ENCODE data around the gene SLC44A1.

Gene SLC44A1

DNA sequence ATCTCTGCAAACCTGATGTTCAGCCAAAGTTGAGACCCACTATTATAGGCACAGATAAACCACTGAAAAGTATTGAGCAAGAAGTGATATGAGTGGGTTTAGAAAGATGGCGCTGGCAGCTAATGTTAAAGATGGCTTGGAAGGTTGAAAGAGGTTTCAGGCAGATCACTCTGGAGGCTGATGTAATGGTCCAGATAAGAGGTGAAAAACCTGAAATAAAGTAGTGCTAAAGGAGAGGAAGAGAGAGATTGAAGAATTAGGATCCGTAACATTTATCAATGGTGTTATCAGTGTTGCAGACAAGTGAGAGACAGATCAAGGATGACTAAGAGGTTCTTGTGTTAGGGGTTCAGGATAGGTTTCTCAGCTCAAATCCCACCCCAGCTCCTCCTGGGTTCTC is 58.3 kb downstream of the SLC44A1 start:
- DNase-seq (ENCODE audit: low read depth), result no peak

DNA sequence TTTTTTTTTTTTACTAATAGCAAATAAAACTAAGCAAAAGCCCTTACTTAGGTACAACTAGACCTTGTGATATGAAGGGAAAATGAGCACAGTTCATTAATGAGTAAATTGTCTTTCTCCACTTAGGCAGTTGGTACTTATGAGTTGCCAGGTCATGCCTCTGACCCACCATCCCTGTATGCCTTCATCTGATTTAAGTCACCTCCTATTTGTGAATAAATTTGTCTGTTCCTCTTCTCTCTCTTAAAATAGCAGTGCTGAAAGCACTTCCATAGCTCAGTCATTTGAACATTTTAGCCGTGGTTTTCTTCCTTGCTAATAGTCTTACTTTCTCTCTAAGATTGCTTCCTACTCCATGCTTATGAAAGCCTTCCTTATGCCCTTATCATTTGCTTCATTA is 61.4 kb downstream of the SLC44A1 start:
- no peak for DNase-seq (ENCODE audit: low read depth)

DNA sequence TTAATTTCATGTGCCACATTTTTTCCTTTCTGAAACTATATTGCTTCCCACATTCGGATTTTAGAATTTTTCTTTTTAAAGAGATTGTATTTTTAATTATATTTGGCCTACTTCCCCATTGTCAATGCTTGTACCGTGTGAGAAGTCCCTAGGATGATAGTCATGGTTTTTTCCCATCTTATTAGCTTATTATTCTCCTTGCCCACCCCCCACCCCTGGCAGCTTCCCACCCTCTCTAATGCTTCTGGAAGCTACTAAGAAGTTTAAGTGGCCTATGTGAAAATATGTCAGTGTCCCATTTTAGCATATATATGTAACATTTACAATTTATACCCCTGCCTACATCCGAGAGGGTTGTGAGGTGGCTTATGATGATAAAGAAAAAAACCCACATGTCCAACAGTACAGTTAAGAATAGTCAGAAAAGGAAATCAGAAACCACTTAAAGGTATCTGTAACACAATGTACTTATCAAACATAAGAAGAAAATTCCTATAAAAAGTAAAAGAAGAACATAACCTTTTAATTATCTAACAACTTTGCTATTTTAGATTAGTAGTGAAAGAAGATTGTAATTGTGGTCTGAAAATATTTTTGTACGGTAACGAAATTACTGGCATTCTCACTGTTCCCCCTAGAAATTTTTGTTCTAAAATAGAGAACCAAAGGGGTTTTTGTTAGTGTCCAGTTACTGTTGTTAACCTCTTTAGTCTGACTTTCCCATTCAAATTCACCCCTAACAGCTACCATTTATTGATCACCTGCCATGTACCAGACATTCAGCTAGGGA is 62.1 kb downstream of the SLC44A1 start:
- DNase-seq (ENCODE audit: low read depth), result no peak

DNA sequence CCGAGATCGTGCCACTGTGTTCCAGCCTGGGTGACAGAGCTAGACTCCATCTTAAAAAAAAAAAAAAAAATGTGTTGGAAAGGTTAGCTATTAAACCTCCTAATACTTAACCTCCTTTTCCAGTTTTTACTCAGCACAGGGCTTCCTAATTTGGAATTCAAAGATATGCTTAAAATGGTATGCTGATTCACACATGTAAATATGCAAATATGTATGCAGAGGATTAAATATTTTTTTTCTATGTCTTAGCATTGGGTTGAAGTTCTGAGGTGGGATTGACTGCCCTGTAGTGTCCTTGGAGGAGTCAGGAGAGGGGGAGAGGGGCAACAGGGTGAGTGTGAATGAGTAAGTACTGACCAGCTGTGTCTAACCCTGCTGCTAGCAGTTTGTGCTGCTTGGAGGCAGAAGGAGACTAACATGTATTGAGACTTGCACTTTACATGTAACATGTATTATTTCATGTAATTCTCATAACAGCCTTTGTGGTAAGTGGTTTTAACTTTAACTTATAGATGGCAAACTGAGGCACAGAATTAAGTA is 63.2 kb downstream of the SLC44A1 start:
- DNase-seq (ENCODE audit: low read depth), result no peak

DNA sequence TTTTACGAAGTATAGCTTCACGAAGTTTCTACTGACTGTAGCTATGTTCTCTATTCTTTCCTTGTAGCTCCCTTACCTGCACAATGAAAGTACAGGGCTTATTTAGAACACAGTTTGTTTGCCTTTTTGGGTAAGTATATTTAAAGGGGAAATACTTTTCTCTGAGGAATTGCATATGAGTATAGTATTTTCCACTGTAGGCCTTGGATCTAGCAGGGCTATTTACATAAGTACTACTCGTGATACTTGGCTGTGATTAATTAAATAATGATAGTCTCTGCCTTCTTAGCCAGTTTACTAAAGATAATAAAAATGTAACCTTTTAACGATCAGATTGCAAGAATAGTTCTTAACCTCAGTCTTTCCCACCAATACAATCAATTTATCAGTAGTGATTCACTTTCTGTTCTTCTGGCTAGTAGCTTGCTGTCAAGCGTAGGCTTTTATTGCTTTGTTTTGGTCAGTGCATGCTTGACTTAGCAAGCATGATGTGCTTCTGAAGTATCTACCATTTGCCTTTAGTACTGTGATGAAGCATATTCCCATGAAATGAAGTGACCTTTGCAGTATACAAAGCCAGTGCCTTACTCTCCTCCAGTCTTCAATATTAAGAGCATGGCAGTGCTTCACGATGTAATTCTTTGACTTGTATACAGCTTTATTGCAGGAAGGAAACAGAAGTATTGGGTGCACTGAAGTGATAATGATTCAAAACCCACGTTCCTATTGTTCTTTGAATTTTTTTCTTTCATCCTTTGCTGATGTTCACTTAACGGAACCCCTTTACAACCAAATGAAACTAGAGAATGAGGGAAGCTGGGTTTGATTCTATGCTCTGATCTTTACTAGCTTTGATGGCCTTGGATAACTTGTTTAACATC is 64.2 kb downstream of the SLC44A1 start:
- DNase-seq (ENCODE audit: low read depth), result no peak

DNA sequence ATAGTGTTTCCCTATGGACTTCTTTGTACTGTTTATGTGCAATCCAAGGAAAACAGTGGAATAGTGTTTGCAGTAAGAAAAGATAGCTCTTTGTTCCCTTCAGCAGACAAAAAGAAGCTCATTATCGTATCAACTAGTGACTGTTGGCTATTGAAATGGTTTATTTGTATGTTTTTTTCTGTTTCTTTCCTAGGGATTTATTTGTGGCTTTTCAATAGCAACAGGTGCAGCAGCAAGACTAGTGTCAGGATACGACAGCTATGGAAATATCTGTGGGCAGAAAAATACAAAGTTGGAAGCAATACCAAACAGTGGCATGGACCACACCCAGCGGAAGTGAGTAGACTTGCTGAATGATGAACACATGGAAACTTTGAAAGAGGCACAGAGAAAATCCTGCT is 65.1 kb downstream of the SLC44A1 start:
- DNase-seq (ENCODE audit: low read depth), result no peak

DNA sequence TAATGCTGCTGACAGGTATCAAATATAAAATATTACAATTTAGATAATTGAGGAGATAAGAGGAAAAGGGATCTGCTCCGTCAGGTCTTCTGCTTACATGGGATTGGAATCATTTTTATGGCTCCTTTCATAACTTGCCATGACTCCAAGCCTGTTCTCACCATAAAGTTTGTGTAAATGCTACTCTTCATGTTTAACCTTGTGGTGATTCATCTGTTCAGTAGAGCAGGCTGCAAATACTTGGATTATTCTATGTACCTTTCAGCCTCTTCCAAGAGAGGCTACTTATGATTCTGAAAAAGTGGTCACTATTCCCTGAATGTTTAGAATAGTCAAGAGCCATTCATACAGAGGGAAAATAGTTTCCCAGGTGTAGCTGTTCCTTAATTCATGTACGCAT is 66.9 kb downstream of the SLC44A1 start:
- DNase-seq (ENCODE audit: low read depth), result no peak

DNA sequence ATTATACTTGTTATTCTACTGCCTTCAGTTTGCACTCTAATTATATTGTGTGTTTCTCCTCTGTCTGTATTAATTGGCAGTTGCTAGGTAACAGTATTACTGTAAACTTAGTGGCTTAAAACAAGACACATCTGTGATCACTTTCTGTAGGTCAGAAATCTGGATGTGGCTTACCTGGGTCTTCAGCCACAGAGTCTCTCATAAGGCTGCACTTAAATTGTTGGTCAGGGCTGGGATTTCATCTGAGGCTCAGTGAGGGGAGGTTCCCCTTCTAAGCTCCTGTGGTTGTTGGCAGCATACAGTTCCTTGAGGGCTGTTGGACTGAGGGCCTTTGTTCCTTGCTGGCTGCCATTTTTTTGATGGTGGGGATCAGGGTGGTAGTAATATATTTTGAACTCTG is 68.8 kb downstream of the SLC44A1 start:
- no peak for DNase-seq (ENCODE audit: low read depth)

DNA sequence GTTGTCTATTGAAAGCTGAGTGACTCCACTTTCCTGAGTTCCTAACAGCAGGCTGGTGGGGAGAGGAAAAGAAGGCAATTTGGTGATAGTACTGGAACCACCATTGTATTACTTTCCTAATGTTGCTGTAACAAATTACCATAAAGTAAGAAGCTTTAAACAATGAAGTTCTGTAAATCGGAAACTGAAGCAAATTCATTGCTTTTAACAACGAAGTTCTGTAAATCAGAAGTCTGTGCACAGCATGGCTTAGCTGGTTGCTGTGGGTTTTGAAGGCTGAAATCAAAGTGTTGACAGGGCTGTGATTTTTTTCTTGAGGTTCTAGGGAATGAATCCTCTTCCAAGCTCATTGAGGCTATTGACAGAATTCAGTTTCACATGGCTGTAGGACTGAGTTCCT is 72.3 kb downstream of the SLC44A1 start:
- no peak for DNase-seq (ENCODE audit: low read depth)

DNA sequence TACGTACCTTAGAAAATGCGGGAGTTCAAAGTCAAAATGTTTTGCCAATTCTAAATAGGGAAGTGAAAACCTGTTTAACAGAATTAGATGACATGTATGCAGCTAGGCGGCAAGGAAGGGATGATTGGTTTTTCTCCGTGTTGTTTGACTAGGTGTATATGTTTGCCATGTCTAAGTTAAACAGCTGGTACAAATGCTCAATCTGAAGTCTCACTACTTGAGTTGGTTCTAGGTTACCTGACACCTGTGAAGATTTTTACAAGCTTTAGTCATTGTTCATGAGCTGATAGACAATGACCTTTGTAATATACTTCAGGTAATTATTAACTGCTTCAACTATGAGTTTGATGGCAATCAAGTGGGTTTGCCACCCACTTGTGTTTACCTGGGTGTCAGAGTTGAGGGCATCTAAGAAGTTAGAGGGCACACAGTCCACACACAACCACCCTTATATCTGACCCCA is 74.3 kb downstream of the SLC44A1 start:
- no peak for DNase-seq (ENCODE audit: low read depth)

DNA sequence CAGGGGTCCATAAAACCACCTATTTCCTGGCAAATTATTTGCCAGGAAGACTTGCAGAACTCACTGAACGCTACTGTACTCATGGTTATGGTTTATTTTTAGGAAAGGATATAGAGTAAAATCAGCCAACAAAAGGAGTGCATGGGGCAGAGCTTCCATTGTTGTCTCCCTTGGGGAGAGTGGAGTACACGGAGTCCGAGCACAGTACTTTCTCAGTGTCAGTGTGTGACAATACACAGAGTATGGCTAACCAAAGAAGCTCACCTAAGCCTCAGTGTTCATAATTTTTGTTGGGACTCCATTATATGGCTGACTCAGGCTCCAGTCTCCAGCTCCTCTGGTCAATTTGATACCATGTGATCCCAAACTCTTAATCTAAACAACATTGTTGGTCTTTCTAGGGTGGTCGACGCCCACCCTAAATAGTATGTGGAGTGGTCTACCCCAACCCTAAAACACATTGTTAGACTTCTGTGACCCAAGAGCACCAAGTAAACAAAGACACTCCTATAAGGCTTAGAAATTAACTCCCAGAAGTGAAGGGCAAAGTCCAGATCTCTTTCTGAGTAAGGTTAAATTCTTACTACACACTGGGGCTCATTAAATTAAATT is 74.9 kb downstream of the SLC44A1 start:
- DNase-seq (ENCODE audit: low read depth), result no peak

DNA sequence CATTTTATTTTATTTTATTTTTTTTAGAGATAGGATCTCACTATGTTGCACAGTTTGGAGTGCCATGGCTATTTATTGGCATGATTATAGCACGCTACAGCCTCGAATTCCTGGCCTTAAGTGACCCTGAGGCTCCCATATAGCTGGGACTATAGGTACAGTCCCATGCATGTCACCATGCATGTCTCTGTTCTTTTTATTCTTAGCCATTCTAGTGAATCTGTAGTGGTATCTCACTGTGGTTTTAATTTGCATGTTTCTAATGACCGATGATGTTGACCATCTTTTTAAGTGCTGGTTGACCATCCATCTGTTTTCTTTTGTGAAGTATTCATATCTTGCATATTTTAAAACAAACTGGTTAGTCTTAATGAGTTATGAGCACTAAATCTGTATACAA is 76.1 kb downstream of the SLC44A1 start:
- no peak for DNase-seq (ENCODE audit: low read depth)

DNA sequence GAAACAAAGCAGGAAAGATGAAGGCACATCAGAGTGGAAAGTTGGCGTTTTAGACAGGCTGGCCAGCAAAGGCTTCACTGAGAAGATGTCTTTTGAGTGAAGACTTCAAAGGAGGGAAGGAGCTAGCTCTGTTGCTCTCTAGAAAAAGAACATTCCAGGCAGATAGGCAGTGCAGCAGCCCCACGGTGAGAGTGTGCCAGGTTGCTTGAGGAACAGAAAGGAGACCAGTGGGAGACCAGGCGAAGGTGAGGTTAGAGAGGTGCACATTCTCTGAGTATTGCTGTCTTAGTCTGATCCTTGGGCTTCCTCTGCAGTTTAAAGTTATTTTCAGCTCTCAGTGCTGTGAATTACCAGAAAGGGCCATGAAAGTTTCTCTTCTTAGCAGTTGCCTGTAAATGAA is 83.8 kb downstream of the SLC44A1 start:
- DNase-seq (ENCODE audit: low read depth), result no peak

DNA sequence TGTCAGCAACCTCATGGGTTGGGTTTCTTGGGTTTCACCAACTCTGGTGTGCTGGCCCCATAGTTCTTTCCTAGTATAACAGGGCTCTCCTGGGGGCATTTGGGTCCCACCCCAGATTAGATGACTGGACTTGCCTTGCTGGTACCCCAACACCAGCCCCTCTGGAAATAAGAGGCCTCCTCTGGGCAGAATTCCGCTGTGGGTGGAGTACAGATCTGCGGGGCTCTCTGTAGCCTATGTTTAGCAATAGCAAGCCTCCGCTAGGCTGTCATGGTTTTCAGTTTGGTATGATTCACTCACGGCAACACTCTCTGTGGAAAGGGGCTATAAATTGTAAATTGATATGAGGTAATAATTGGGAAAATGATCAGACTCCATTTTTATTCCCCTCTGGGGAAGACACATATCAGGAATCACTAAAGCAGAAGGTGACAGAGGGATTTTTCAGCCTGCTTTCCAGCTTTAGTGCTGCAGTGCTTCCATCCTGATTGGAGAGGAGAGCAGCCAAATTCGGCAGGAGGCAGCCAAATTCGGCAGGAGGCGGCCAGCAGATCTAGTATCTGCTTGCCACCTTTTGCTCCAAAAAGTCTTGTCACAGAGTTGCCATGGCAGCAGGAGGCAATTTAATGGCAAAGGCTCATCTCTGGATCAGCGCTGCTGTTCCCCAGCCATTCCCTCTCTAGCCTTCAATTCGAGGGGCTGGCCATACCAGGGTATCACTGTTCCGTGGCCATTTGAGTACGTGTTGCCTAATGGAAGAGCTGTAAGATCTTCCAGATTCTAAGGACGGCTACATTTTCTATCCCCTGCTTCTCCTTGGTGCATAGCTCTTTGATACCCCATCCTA is 84.6 kb downstream of the SLC44A1 start:
- no peak for DNase-seq (ENCODE audit: low read depth)

DNA sequence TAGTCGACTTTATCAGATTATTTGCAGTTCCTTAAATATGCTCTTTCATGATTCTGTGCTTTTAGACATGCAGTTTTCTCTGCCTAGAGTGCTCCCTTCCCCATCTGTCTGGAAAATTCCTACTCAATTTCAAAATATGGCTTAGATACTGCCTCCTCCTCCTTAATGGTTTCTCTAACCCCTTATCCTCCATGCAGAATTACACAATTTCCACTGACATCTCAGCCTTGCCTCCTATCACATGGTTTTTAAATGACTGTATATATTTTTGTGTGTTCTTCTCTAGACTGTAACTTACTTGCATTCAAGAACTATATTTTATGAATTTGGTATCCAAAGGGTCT is 85.2 kb downstream of the SLC44A1 start:
- no peak for DNase-seq (ENCODE audit: low read depth)

DNA sequence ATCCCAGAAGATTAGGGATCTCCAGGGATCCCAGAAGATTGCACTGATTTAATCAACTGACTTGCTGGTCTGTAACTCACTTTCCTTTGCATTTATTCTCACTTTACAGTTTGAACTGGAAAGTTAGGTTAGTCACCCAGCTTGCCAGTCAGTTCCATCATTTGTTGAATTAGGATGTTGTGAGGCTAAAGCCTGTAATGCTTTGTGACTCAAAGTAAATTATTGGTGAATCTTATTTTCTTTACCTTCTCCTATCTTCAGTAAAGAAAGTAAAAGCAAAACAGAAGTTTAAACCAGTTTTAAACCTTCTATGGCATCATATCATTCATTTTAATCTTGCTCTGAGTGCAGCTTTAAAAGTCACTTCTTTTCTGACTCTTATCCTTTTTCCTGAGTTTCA is 85.8 kb downstream of the SLC44A1 start:
- no peak for DNase-seq (ENCODE audit: low read depth)

DNA sequence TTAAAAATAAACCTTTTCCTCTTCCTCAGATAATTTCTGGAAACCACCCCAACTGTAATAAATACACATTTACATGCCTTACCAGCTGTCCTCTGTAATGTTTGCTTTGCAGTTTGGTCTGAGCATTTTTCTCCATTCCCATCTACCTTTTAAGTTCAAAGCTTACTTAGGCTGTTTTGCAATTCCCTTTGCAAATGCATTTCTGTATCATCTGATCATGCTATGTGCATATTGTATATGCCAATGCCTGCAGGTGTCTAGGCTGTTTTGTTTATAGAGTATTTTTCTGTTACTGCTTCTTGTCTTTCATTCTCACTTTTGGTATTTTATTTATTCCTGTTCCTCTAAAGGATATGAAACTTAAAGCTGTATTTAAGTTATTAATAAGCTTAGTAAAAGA is 86.3 kb downstream of the SLC44A1 start:
- DNase-seq (ENCODE audit: low read depth), result no peak

DNA sequence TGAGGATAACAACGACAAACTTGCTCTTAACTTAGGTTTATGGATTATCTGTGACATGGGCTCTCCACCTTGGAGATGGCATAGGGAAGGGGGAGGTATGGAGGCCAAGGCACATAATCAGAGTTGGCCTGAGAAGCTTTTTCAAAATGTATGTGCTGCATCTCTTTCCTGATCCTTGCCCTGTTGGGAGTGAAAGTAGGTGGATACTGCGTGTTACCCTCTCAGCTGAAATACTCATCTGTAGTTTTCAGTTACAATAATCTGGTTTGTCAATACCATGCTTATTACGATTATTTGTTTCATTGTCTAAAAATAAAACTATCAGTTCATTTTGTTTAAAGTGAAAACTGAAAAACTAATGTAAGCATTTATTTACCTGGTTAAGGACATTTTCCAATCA is 86.7 kb downstream of the SLC44A1 start:
- no peak for DNase-seq (ENCODE audit: low read depth)

DNA sequence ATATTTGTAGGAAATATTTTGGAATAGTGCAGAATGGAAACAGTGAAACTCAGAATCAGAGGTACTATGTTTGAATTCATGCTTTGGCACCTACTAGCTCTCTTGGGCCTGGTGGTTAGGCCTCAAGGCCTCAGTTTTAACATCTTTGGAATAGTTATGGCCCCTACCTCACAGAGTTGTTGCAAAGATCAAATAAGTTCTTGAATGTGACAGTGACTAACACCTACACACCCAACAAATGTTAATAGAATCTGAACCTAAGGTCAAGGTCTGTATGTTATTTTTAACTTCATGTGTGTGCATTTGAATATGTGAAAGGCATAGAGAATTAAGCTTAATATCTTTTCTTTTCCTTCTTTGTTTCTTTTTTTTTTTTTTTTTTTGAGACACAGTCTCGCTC is 87.3 kb downstream of the SLC44A1 start:
- no peak for DNase-seq (ENCODE audit: low read depth)

DNA sequence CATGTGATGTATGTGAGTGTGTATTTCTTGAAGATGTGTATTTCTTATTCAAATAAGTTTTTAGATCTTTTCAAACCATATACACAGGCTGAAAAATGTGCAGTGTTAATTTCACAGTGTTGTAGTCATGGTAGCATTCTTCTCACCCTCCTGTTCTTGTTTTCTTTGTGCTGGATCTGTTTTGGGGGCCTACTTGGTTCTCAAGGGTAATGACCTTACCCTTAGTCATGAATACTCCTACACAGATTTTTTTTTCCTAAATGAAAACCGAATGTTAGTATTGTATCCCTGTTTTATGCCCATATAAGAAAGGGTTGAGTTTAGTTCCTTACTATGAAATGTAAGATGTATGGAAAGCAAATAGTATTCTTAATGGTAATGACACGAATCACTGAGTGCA is 88.0 kb downstream of the SLC44A1 start:
- DNase-seq (ENCODE audit: low read depth), result no peak

DNA sequence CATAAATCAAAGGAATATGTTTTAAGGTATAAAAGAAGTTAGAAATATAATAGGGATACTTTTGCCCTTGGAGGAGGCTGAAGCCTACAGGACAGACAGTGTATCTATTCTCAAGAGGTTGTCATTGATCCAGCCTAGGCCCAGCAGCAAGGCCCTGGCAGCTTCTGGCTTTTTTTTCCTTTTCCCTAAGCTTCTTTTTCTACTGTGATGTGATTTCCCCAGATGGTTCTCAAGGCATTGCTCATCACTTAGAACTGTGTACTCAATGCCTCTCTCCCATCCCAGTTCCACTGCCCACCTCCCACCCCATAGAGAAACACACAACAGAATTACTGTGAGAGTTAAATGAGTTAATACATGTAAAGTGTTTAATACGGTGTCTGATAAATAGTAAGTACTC is 88.6 kb downstream of the SLC44A1 start:
- no peak for DNase-seq (ENCODE audit: low read depth)

DNA sequence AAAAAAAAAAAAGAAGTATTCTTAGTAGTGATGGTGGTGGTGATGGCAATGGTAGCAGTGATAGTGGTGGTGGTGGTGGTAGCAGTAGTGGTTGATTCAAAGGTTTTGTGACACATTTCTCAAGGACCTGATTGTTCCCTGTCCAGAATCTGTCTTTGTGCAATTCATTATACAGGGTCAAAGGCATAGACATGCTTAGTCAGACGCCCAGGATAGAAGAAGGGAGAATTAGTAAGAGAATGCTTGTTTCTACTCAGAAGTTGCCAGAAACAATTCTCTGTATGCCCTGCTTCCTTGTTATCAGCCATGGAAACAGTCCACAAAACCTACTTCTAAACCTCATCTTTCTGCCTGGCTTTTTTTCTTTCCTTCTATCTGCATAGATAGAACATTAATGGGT is 89.4 kb downstream of the SLC44A1 start:
- no peak for DNase-seq (ENCODE audit: low read depth)

All from activated T-cell treated with anti-CD3 and anti-CD28 coated beads for 48 hours (primary cell).